ENCODE measurements around the gene NTM. TPM values are rescaled to one million over a fixed set of nuclear protein-coding genes. Genes with fewer than 3 reads are reported as not detected.

Gene NTM
- polyA plus RNA-seq, 4 donors, result 0.94 to 3.1 (median 1.4) TPM; not detected in 1

- no peaks in the 10 kb centered on the region for H3K4me1 ChIP-seq (ENCODE audit: control insufficient read depth in 3 of 3, insufficient read depth in 2 of 3, low read depth in 1 of 3, low read length in 2 of 3)
These were observed 654.3 kb downstream of the NTM start for GRCh38 chr11:132024587-132025295.

GRCh38 chr11:132026746-132027145 lies 656.3 kb downstream of the NTM start:
- DNase-seq (no peak), FAIRE-seq (no peak)
- no peaks in the 10 kb centered on the region for H3K36me3 ChIP-seq (ENCODE audit: control insufficient read depth in 3 of 3, insufficient read depth in 2 of 3, low read depth in 1 of 3, low read length in 3 of 3)
- H3K4me1 ChIP-seq (ENCODE audit: control insufficient read depth in 3 of 3, insufficient read depth in 2 of 3, low read depth in 1 of 3, low read length in 2 of 3), result no peaks in the 10 kb centered on the region
- WGBS, 3 donors, result 81 to 85% (median 82%) methylated on average over 3 of the region's 3 CpGs
- no peak overlapping the region for H3K27ac ChIP-seq (ENCODE audit: low read depth in 1 of 3, low read length in 2 of 3)
- H3K27me3 ChIP-seq (ENCODE audit: control insufficient read depth in 3 of 3, insufficient read depth in 3 of 3, low read length in 3 of 3), result no peaks in the 10 kb centered on the region
- no peak overlapping the region for H3K4me3 ChIP-seq (ENCODE audit: low read depth in 1 of 3, low read length in 3 of 3)
- no peaks in the 10 kb centered on the region for H3K9me3 ChIP-seq (ENCODE audit: control insufficient read depth in 2 of 2, insufficient read depth in 1 of 2, low read depth in 1 of 2, low read length in 1 of 2)

More at GRCh38 chr11:132024587-132025295, 654.3 kb downstream of the NTM start:
- DNase-seq (peak; percentile 2 to 5), FAIRE-seq (no peak)
- H3K36me3 ChIP-seq (ENCODE audit: control insufficient read depth in 3 of 3, insufficient read depth in 2 of 3, low read depth in 1 of 3, low read length in 3 of 3), result no peaks in the 10 kb centered on the region
- no peaks in the 10 kb centered on the region for H3K27me3 ChIP-seq (ENCODE audit: control insufficient read depth in 3 of 3, insufficient read depth in 3 of 3, low read length in 3 of 3)
- no peak overlapping the region for H3K4me3 ChIP-seq (ENCODE audit: low read depth in 1 of 3, low read length in 3 of 3)
- WGBS, 3 donors, result 53 to 77% (median 60%) methylated on average over 8 of the region's 8 CpGs
- H3K9me3 ChIP-seq (ENCODE audit: control insufficient read depth in 2 of 2, insufficient read depth in 1 of 2, low read depth in 1 of 2, low read length in 1 of 2), result no peaks in the 10 kb centered on the region
- H3K27ac ChIP-seq (ENCODE audit: low read depth in 1 of 3, low read length in 2 of 3), result no peak overlapping the region

GRCh38 chr11:132028380-132029240 lies 658.2 kb downstream of the NTM start:
- no peaks in the 10 kb centered on the region for H3K4me1 ChIP-seq (ENCODE audit: control insufficient read depth in 3 of 3, insufficient read depth in 2 of 3, low read depth in 1 of 3, low read length in 2 of 3)
- no peak overlapping the region for H3K4me3 ChIP-seq (ENCODE audit: low read depth in 1 of 3, low read length in 3 of 3)
- H3K27me3 ChIP-seq (ENCODE audit: control insufficient read depth in 3 of 3, insufficient read depth in 3 of 3, low read length in 3 of 3), result no peaks in the 10 kb centered on the region
- no peak for FAIRE-seq
- H3K27ac ChIP-seq (ENCODE audit: low read depth in 1 of 3, low read length in 2 of 3), result no peak overlapping the region
- 83 to 93% (median 89%) methylated on average over 4 of the region's 4 CpGs for WGBS, 3 donors
- no peaks in the 10 kb centered on the region for H3K9me3 ChIP-seq (ENCODE audit: control insufficient read depth in 2 of 2, insufficient read depth in 1 of 2, low read depth in 1 of 2, low read length in 1 of 2)
- H3K36me3 ChIP-seq (ENCODE audit: control insufficient read depth in 3 of 3, insufficient read depth in 2 of 3, low read depth in 1 of 3, low read length in 3 of 3), result no peaks in the 10 kb centered on the region
- peak; percentile 20 to 52 for DNase-seq

GRCh38 chr11:132030896-132031295 lies 660.5 kb downstream of the NTM start:
- H3K4me1 ChIP-seq (ENCODE audit: control insufficient read depth in 3 of 3, insufficient read depth in 2 of 3, low read depth in 1 of 3, low read length in 2 of 3), result no peaks in the 10 kb centered on the region
- H3K27ac ChIP-seq (ENCODE audit: low read depth in 1 of 3, low read length in 2 of 3), result no peak overlapping the region
- H3K9me3 ChIP-seq (ENCODE audit: control insufficient read depth in 2 of 2, insufficient read depth in 1 of 2, low read depth in 1 of 2, low read length in 1 of 2), result no peaks in the 10 kb centered on the region
- 56 to 76% (median 66%) methylated on average over 3 of the region's 3 CpGs for WGBS, 3 donors
- FAIRE-seq (no peak), DNase-seq (no peak)
- H3K36me3 ChIP-seq (ENCODE audit: control insufficient read depth in 3 of 3, insufficient read depth in 2 of 3, low read depth in 1 of 3, low read length in 3 of 3), result no peaks in the 10 kb centered on the region
- H3K4me3 ChIP-seq (ENCODE audit: low read depth in 1 of 3, low read length in 3 of 3), result no peak overlapping the region
- no peaks in the 10 kb centered on the region for H3K27me3 ChIP-seq (ENCODE audit: control insufficient read depth in 3 of 3, insufficient read depth in 3 of 3, low read length in 3 of 3)

- no peak for FAIRE-seq
- DNase-seq, result no peak
- H3K36me3 ChIP-seq (ENCODE audit: control insufficient read depth in 3 of 3, insufficient read depth in 2 of 3, low read depth in 1 of 3, low read length in 3 of 3), result no peaks in the 10 kb centered on the region
- no peaks in the 10 kb centered on the region for H3K27me3 ChIP-seq (ENCODE audit: control insufficient read depth in 3 of 3, insufficient read depth in 3 of 3, low read length in 3 of 3)
- no peaks in the 10 kb centered on the region for H3K9me3 ChIP-seq (ENCODE audit: control insufficient read depth in 2 of 2, insufficient read depth in 1 of 2, low read depth in 1 of 2, low read length in 1 of 2)
- H3K4me1 ChIP-seq (ENCODE audit: control insufficient read depth in 3 of 3, insufficient read depth in 2 of 3, low read depth in 1 of 3, low read length in 2 of 3), result no peaks in the 10 kb centered on the region
- 76 to 84% (median 83%) methylated on average over 2 of the region's 2 CpGs for WGBS, 3 donors
- no peak overlapping the region for H3K27ac ChIP-seq (ENCODE audit: low read depth in 1 of 3, low read length in 2 of 3)
- no peak overlapping the region for H3K4me3 ChIP-seq (ENCODE audit: low read depth in 1 of 3, low read length in 3 of 3)
These were observed 662.1 kb downstream of the NTM start for GRCh38 chr11:132032555-132032954.

- no peaks in the 10 kb centered on the region for H3K36me3 ChIP-seq (ENCODE audit: control insufficient read depth in 3 of 3, insufficient read depth in 2 of 3, low read depth in 1 of 3, low read length in 3 of 3)
- DNase-seq (no peak), FAIRE-seq (no peak)
- H3K27ac ChIP-seq (ENCODE audit: low read depth in 1 of 3, low read length in 2 of 3), result no peak overlapping the region
- no peaks in the 10 kb centered on the region for H3K9me3 ChIP-seq (ENCODE audit: control insufficient read depth in 2 of 2, insufficient read depth in 1 of 2, low read depth in 1 of 2, low read length in 1 of 2)
- H3K4me1 ChIP-seq (ENCODE audit: control insufficient read depth in 3 of 3, insufficient read depth in 2 of 3, low read depth in 1 of 3, low read length in 2 of 3), result no peaks in the 10 kb centered on the region
- no peak overlapping the region for H3K4me3 ChIP-seq (ENCODE audit: low read depth in 1 of 3, low read length in 3 of 3)
- no peaks in the 10 kb centered on the region for H3K27me3 ChIP-seq (ENCODE audit: control insufficient read depth in 3 of 3, insufficient read depth in 3 of 3, low read length in 3 of 3)
- WGBS, 3 donors, result 58 to 68% (median 61%) methylated on average over 4 of the region's 4 CpGs
These were observed 662.6 kb downstream of the NTM start for GRCh38 chr11:132033051-132033450.

GRCh38 chr11:132035228-132035627 lies 664.8 kb downstream of the NTM start:
- no peaks in the 10 kb centered on the region for H3K9me3 ChIP-seq (ENCODE audit: control insufficient read depth in 2 of 2, insufficient read depth in 1 of 2, low read depth in 1 of 2, low read length in 1 of 2)
- H3K36me3 ChIP-seq (ENCODE audit: control insufficient read depth in 3 of 3, insufficient read depth in 2 of 3, low read depth in 1 of 3, low read length in 3 of 3), result no peaks in the 10 kb centered on the region
- 75 to 79% (median 78%) methylated on average over 4 of the region's 4 CpGs for WGBS, 3 donors
- no peak overlapping the region for H3K4me3 ChIP-seq (ENCODE audit: low read depth in 1 of 3, low read length in 3 of 3)
- no peak overlapping the region for H3K27ac ChIP-seq (ENCODE audit: low read depth in 1 of 3, low read length in 2 of 3)
- no peak for DNase-seq
- FAIRE-seq, result no peak
- H3K4me1 ChIP-seq (ENCODE audit: control insufficient read depth in 3 of 3, insufficient read depth in 2 of 3, low read depth in 1 of 3, low read length in 2 of 3), result no peaks in the 10 kb centered on the region
- no peaks in the 10 kb centered on the region for H3K27me3 ChIP-seq (ENCODE audit: control insufficient read depth in 3 of 3, insufficient read depth in 3 of 3, low read length in 3 of 3)

GRCh38 chr11:132035766-132036165 lies 665.4 kb downstream of the NTM start:
- Histone ChIP-seq H3K27ac (ENCODE audit: low read depth in 1 of 3, low read length in 2 of 3) (no peak overlapping the region), H3K4me3 (ENCODE audit: low read depth in 1 of 3, low read length in 3 of 3) (no peak overlapping the region), H3K27me3 (ENCODE audit: control insufficient read depth in 3 of 3, insufficient read depth in 3 of 3, low read length in 3 of 3) (no peaks in the 10 kb centered on the region), H3K4me1 (ENCODE audit: control insufficient read depth in 3 of 3, insufficient read depth in 2 of 3, low read depth in 1 of 3, low read length in 2 of 3) (no peaks in the 10 kb centered on the region), H3K9me3 (ENCODE audit: control insufficient read depth in 2 of 2, insufficient read depth in 1 of 2, low read depth in 1 of 2, low read length in 1 of 2) (no peaks in the 10 kb centered on the region), H3K36me3 (ENCODE audit: control insufficient read depth in 3 of 3, insufficient read depth in 2 of 3, low read depth in 1 of 3, low read length in 3 of 3) (no peaks in the 10 kb centered on the region)
- FAIRE-seq (no peak), DNase-seq (no peak)
- 72 to 83% (median 78%) methylated on average over 4 of the region's 4 CpGs for WGBS, 3 donors

All from small intestine (tissue), 7 donors.